Measurements from ENCODE around the gene ARHGAP26.

Gene ARHGAP26

DNA sequence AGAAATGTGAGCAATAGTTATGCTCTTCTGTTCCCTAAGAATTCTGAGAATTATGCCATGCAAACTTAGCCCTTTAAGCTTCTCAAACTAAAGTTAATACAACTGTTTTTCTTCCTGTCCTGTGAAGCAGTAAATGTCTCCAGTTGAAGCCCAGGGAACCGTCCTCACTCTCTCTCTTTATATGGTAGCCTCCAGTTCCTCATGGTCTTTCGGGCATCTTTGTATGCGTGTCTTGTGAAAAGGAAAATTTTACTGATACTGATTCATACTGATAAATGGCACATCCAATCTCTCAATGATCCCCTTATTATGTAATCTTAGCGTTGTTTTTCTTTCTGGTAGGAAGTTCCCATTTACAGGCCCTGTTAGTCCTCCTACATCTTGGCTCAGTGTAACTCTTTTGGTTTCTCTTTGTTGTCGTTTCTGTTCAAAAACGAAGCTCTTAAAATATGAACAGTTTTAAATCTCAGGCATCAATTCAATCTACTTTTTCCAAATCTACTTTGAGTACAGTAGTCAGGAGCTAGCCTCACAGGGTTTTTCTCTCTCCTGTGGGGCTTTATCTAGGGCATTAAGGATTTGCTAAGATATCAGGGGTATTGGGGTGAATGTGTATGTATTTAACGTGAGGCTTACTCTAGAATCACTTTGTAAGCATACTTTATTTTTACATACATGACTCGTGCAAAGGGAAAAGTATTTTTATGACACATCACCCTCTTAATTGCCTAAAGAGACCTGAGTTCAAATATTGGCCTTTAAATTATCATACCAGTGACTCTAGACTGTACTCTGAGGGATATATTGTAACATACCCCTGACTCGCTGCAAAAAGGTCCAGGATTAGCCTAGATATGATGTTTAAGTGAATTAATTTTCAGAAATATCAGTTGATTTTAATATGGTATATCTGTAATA lies 375.3 kb downstream of the ARHGAP26 start:
- peak overlapping the region; percentile 44 to 77 for H3K27ac ChIP-seq
- DNase-seq (ENCODE audit: low spot score), result no peak
- TF ChIP-seq, protein P1, sequence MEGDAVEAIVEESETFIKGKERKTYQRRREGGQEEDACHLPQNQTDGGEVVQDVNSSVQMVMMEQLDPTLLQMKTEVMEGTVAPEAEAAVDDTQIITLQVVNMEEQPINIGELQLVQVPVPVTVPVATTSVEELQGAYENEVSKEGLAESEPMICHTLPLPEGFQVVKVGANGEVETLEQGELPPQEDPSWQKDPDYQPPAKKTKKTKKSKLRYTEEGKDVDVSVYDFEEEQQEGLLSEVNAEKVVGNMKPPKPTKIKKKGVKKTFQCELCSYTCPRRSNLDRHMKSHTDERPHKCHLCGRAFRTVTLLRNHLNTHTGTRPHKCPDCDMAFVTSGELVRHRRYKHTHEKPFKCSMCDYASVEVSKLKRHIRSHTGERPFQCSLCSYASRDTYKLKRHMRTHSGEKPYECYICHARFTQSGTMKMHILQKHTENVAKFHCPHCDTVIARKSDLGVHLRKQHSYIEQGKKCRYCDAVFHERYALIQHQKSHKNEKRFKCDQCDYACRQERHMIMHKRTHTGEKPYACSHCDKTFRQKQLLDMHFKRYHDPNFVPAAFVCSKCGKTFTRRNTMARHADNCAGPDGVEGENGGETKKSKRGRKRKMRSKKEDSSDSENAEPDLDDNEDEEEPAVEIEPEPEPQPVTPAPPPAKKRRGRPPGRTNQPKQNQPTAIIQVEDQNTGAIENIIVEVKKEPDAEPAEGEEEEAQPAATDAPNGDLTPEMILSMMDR (IDR thresholded peaks at IDR 0.05), result no peak
- H3K4me3 ChIP-seq, result peak overlapping the region; percentile 34

DNA sequence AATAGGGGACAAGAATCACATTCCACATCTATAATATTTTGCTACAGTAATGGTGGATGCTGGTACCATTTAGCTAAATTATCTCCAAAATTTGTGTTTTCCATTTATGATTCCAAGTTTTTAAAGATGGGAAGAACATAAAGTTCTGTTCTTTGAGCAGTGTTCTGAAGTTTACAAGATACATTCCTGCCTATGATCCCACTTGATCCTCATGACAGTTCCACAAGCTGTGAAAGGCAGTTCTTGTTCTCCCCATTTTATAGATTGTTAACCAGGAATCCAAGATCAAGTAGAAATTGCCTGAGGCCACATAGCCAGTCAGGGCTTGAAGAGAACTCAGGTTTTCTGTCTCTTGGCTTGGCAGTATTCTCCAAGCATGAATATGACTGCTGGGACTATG lies 376.0 kb downstream of the ARHGAP26 start:
- Histone ChIP-seq H3K4me3 (no peak overlapping the region), H3K27ac (peak overlapping the region; percentile 44 to 77)
- DNase-seq (ENCODE audit: low spot score), result no peak
- TF ChIP-seq, protein P1 (IDR thresholded peaks at IDR 0.05), result no peak

DNA sequence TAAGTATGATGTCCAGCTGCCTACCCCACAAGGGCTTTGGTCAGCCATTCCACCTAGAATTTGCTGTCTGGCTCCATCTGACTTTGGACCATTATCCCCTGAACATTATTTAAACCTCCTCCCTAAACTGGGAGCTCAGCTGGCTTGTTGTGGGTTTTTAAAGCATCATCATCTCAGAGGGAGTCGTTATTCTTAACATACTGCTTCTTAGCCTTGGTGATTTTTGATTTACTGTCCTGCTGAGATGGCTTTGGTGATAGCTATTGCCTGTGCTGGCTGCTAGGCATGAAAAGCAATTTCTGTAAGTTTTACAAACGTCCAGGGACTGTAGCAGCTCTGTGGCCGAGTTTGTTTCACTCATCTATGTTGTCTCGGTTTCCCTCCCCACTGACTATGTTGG lies 377.2 kb downstream of the ARHGAP26 start:
- Histone ChIP-seq H3K4me3 (no peak overlapping the region), H3K27ac (peak overlapping the region in 1 of 2 donors; percentile 14)
- no peak for DNase-seq (ENCODE audit: low spot score)
- TF ChIP-seq, protein P1 (IDR thresholded peaks at IDR 0.05), result no peak

DNA sequence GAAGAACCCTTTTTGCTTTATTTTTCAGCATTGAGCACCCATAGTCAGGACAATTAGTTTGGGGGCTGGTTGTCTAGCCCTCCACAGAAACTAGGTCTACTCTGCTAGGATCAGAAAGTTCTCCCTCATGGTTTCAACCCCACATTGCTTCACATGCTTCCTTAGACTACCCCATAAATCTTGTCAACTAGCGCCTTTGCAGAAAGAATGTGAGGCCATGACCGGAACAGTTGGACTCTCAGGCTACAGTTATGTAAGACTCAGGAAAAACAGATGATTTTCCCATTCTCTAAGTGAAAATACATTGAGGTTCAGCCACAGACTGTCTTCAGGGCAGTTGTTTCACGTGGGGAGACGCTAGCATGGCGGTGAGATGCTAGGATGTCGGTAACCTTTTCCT lies 377.7 kb downstream of the ARHGAP26 start:
- H3K27ac ChIP-seq, result peak overlapping the region in 1 of 2 donors; percentile 14
- DNase-seq (ENCODE audit: low spot score), result no peak
- TF ChIP-seq, protein P1 (IDR thresholded peaks at IDR 0.05), result no peak
- no peak overlapping the region for H3K4me3 ChIP-seq

DNA sequence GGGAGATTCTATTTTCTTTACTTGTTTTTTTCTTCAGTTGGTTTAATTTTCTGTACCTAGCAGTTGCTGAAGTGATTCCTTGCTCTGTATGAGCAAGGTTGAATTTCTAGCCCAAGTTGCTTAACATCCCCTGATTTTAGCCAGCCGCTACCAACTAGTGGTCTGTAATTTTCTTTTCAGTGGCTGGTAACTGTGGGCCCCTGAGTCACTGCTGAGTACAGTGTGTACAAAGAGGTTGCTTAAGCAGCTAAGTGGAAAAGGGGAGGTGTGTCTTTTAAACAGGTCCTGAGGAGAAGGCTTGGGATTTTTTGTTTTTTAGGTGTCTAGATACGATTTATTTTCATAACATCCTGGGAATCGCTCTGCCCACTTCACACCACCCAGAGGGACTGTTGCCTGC lies 378.6 kb downstream of the ARHGAP26 start:
- TF ChIP-seq, protein P1 (IDR thresholded peaks at IDR 0.05), result no peak
- H3K4me3 ChIP-seq, result no peak overlapping the region
- H3K27ac ChIP-seq, result peak overlapping the region in 1 of 2 donors; percentile 28
- DNase-seq (ENCODE audit: low spot score), result no peak

DNA sequence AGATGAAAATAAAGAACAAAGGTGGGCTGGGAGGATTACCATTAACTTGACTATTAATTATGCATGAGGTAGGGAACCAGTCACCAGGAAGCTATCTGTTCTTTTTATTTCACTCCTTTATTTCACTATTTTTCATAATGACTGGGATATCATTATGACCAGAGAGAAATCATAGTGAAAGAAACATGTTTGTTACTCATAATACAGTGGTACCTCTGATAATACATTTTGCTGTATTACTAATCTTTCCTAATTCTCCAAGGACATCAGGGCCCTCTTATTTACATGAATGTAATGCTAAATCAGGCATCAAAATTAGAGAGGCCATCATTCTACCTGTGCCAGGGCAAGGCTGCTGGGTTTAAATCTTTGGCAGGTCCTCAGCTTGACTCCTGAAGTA lies 379.6 kb downstream of the ARHGAP26 start:
- DNase-seq (ENCODE audit: low spot score), result no peak
- TF ChIP-seq, protein P1 (IDR thresholded peaks at IDR 0.05), result no peak
- Histone ChIP-seq H3K27ac (no peak overlapping the region), H3K4me3 (no peak overlapping the region)
